IPS-15b (cell line): ENCODE data around the gene SORBS2.
"Not testable (repeated sequence)": the region's sequence is repeated elsewhere in the genome, so short reads cannot be mapped to it uniquely, and the experiment has no call there.

Experiments used
- H3K27me3 ChIP-seq: one replicate; pipeline ENCODE4 v1.6.1; 2013; ENCODE audit warnings: low read length; ENCODE audit not compliant: control insufficient read depth, insufficient read depth
- H3K36me3 ChIP-seq: one replicate; pipeline ENCODE4 v1.6.1; 2013; ENCODE audit warnings: low read length; ENCODE audit not compliant: control insufficient read depth, insufficient read depth
- H3K4me1 ChIP-seq: one replicate; pipeline ENCODE4 v1.6.1; 2013; ENCODE audit warnings: mild to moderate bottlenecking, low read length; ENCODE audit not compliant: control insufficient read depth, insufficient read depth
- H3K4me3 ChIP-seq: one replicate; pipeline ENCODE4 v1.5.1; 2013; ENCODE audit warnings: low read depth, low read length
- H3K9ac ChIP-seq: one replicate; pipeline ENCODE4 v1.6.1; 2013; ENCODE audit warnings: low read depth, mild to moderate bottlenecking, low read length
- H3K9me3 ChIP-seq: one replicate; pipeline ENCODE4 v1.6.1; 2013; ENCODE audit warnings: mild to moderate bottlenecking, low read length; ENCODE audit not compliant: control insufficient read depth, insufficient read depth

The SORBS2 gene

GRCh38 chr4:185713731-185714130 is 98.3 kb downstream of the SORBS2 start:
- Histone ChIP-seq H3K36me3 (no peaks in the 10 kb centered on the region), H3K9me3 (no peaks in the 10 kb centered on the region), H3K4me3 (no peak overlapping the region), H3K9ac (no peak overlapping the region), H3K27me3 (no peaks in the 10 kb centered on the region), H3K4me1 (no peaks in the 10 kb centered on the region)

GRCh38 chr4:185713272-185713671 is 98.7 kb downstream of the SORBS2 start:
- no peak overlapping the region for H3K9ac ChIP-seq
- no peaks in the 10 kb centered on the region for H3K9me3 ChIP-seq
- no peaks in the 10 kb centered on the region for H3K36me3 ChIP-seq
- H3K27me3 ChIP-seq: no peaks in the 10 kb centered on the region
- H3K4me3 ChIP-seq: no peak overlapping the region
- no peaks in the 10 kb centered on the region for H3K4me1 ChIP-seq

GRCh38 chr4:185712350-185713024 is 99.5 kb downstream of the SORBS2 start:
- Histone ChIP-seq H3K9ac (no peak overlapping the region), H3K4me1 (no peaks in the 10 kb centered on the region)

GRCh38 chr4:185711726-185712125 is 100.3 kb downstream of the SORBS2 start:
- Histone ChIP-seq H3K9me3 (no peaks in the 10 kb centered on the region), H3K4me1 (no peaks in the 10 kb centered on the region), H3K36me3 (no peaks in the 10 kb centered on the region), H3K27me3 (no peaks in the 10 kb centered on the region), H3K4me3 (no peak overlapping the region), H3K9ac (no peak overlapping the region)

More at GRCh38 chr4:185712350-185713024, 99.5 kb downstream of the SORBS2 start:
- H3K36me3 ChIP-seq: no peaks in the 10 kb centered on the region
- H3K27me3 ChIP-seq: no peaks in the 10 kb centered on the region
- no peaks in the 10 kb centered on the region for H3K9me3 ChIP-seq
- no peak overlapping the region for H3K4me3 ChIP-seq

- Histone ChIP-seq H3K9ac (no peak overlapping the region), H3K4me1 (no peaks in the 10 kb centered on the region), H3K36me3 (no peaks in the 10 kb centered on the region), H3K9me3 (no peaks in the 10 kb centered on the region), H3K4me3 (no peak overlapping the region), H3K27me3 (no peaks in the 10 kb centered on the region)
Measured at GRCh38 chr4:185710487-185710995, 101.5 kb downstream of the SORBS2 start.

- no peaks in the 10 kb centered on the region for H3K4me1 ChIP-seq
- no peak overlapping the region for H3K9ac ChIP-seq
- no peaks in the 10 kb centered on the region for H3K27me3 ChIP-seq
- H3K9me3 ChIP-seq: peaks cover under 1% of the 10 kb centered on the region
- H3K36me3 ChIP-seq: no peaks in the 10 kb centered on the region
- no peak overlapping the region for H3K4me3 ChIP-seq
Measured at GRCh38 chr4:185709802-185710486, 102.0 kb downstream of the SORBS2 start.

- no peak overlapping the region for H3K9ac ChIP-seq
- H3K4me3 ChIP-seq: no peak overlapping the region
- H3K9me3 ChIP-seq: peaks cover 4% of the 10 kb centered on the region
- H3K36me3 ChIP-seq: no peaks in the 10 kb centered on the region
- no peaks in the 10 kb centered on the region for H3K4me1 ChIP-seq
- no peaks in the 10 kb centered on the region for H3K27me3 ChIP-seq
Measured at GRCh38 chr4:185708348-185708747, 103.6 kb downstream of the SORBS2 start.

- not testable (repeated sequence) for H3K9me3 ChIP-seq, H3K4me1 ChIP-seq, H3K4me3 ChIP-seq, H3K36me3 ChIP-seq, H3K9ac ChIP-seq, H3K27me3 ChIP-seq
Measured at GRCh38 chr4:185707622-185708021, 104.4 kb downstream of the SORBS2 start.

GRCh38 chr4:185702147-185702663 is 109.8 kb downstream of the SORBS2 start:
- no peak overlapping the region for H3K4me3 ChIP-seq
- no peaks in the 10 kb centered on the region for H3K27me3 ChIP-seq
- peaks cover 3% of the 10 kb centered on the region for H3K4me1 ChIP-seq
- H3K36me3 ChIP-seq: no peaks in the 10 kb centered on the region
- no peak overlapping the region for H3K9ac ChIP-seq
- H3K9me3 ChIP-seq: peaks cover 4% of the 10 kb centered on the region

GRCh38 chr4:185700630-185701029 is 111.4 kb downstream of the SORBS2 start:
- H3K9me3 ChIP-seq: peaks cover 4% of the 10 kb centered on the region
- no peaks in the 10 kb centered on the region for H3K27me3 ChIP-seq
- no peaks in the 10 kb centered on the region for H3K36me3 ChIP-seq
- peaks cover 3% of the 10 kb centered on the region for H3K4me1 ChIP-seq
- H3K9ac ChIP-seq: no peak overlapping the region
- no peak overlapping the region for H3K4me3 ChIP-seq

- H3K9me3 ChIP-seq: peaks cover 4% of the 10 kb centered on the region
- H3K4me3 ChIP-seq: no peak overlapping the region
- H3K4me1 ChIP-seq: peaks cover 3% of the 10 kb centered on the region
- no peaks in the 10 kb centered on the region for H3K27me3 ChIP-seq
- H3K9ac ChIP-seq: no peak overlapping the region
- H3K36me3 ChIP-seq: no peaks in the 10 kb centered on the region
Measured at GRCh38 chr4:185700048-185700447, 111.9 kb downstream of the SORBS2 start.

- H3K4me1 ChIP-seq: peaks cover 8% of the 10 kb centered on the region
- H3K9me3 ChIP-seq: no peaks in the 10 kb centered on the region
- H3K36me3 ChIP-seq: no peaks in the 10 kb centered on the region
- no peak overlapping the region for H3K9ac ChIP-seq
- no peaks in the 10 kb centered on the region for H3K27me3 ChIP-seq
- no peak overlapping the region for H3K4me3 ChIP-seq
Measured at GRCh38 chr4:185697488-185697887, 114.5 kb downstream of the SORBS2 start.
